HepG2 (cell line): Measurements from ENCODE around the gene CSK. TPM values are rescaled to one million over a fixed set of nuclear protein-coding genes. Genes with fewer than 3 reads are reported as not detected.

Experiments used
- CCDC6 ChIP-seq: sonication (generic); formaldehyde crosslinking; IDR thresholded peaks from 2 replicates; pipeline ENCODE4 v1.8.1; 2022; ENCODE audit warnings: mild to moderate bottlenecking, missing genetic modification reagents, moderate library complexity
- EED ChIP-seq: sonication (generic); formaldehyde crosslinking; IDR thresholded peaks from 2 replicates; pipeline ENCODE4 v1.5.0; 2020; ENCODE audit warnings: mild to moderate bottlenecking, missing genetic modification reagents
- FOSL1 ChIP-seq: sonication (generic); formaldehyde crosslinking; IDR thresholded peaks from 2 replicates; pipeline ENCODE4 v1.9.0; 2021; ENCODE audit warnings: missing genetic modification reagents, borderline replicate concordance
- KLF11 ChIP-seq: IDR thresholded peaks from 2 replicates; pipeline ENCODE4 v1.6.1; 2016; ENCODE audit warnings: missing compliant biosample characterization
- MIER2 ChIP-seq: IDR thresholded peaks from 2 replicates; pipeline ENCODE4 v1.6.1; 2016; ENCODE audit warnings: missing biosample characterization, missing genetic modification reagents
- MNT ChIP-seq: fragments of 450-650 bp; IDR thresholded peaks from 2 replicates; pipeline ENCODE4 v1.6.1; 2016
- NFE2L2 ChIP-seq: fragments of 150-350 bp; IDR thresholded peaks from 2 replicates; pipeline ENCODE4 v1.6.1; 2014; ENCODE audit warnings: low read length
- NONO ChIP-seq, 2 experiments: fragments of 450-650 bp in 1 of 2; sonication (generic) in 1 of 2; formaldehyde crosslinking in 1 of 2; IDR thresholded peaks in 1 of 2; conservative IDR thresholded peaks in 1 of 2; 2 replicates each; pipeline versions ENCODE4 v1.6.1 to v1.8.0; 2017 to 2022; ENCODE audit warnings: mild to moderate bottlenecking in 1 of 2, missing genetic modification reagents in 1 of 2, moderate library complexity in 1 of 2
- PAF1 ChIP-seq: IDR thresholded peaks from 2 replicates; pipeline ENCODE4 v1.6.1; 2016; ENCODE audit warnings: missing genetic modification reagents, missing compliant biosample characterization
- RAD21 ChIP-seq: fragments of 450-650 bp; formaldehyde crosslinking; IDR thresholded peaks from 2 replicates; pipeline ENCODE4 v1.5.0; 2020; ENCODE audit warnings: mild to moderate bottlenecking
- RBFOX2 ChIP-seq: fragments of 200-400 bp; formaldehyde crosslinking; IDR thresholded peaks from 2 replicates; pipeline ENCODE4 v1.6.1; 2017; ENCODE audit warnings: low read depth, mild to moderate bottlenecking, low read length
- SAP130 ChIP-seq: IDR thresholded peaks from 2 replicates; pipeline ENCODE4 v1.6.1; 2016; ENCODE audit warnings: low read depth
- TOPORS ChIP-seq: sonication (generic); formaldehyde crosslinking; IDR thresholded peaks from 2 replicates; pipeline ENCODE4 v1.8.0; 2023; ENCODE audit warnings: mild to moderate bottlenecking, missing genetic modification reagents
- U2AF1 ChIP-seq: fragments of 200-400 bp; formaldehyde crosslinking; optimal IDR thresholded peaks from 2 replicates; pipeline ENCODE3; 2017; ENCODE audit warnings: mild to moderate bottlenecking, low read depth, low read length
- USF2 ChIP-seq, 2 experiments: sonication (generic) in 1 of 2; formaldehyde crosslinking in 1 of 2; IDR thresholded peaks; 2 replicates each; pipeline versions ENCODE4 v1.5.1 to v1.6.1; 2011 to 2020; ENCODE audit warnings: borderline replicate concordance in 1 of 2, low read depth in 1 of 2, low read length in 1 of 2, mild to moderate bottlenecking in 1 of 2, missing genetic modification reagents in 1 of 2, moderate library complexity in 1 of 2
- ZEB1 ChIP-seq: IDR thresholded peaks from 2 replicates; pipeline ENCODE4 v1.6.1; 2012; ENCODE audit warnings: mild to moderate bottlenecking, low read depth, inconsistent platforms; ENCODE audit not compliant: insufficient replicate concordance
- ZNF501 ChIP-seq: sonication (generic); formaldehyde crosslinking; IDR thresholded peaks from 2 replicates; pipeline ENCODE4 v1.5.1; 2020; ENCODE audit warnings: mild to moderate bottlenecking, moderate library complexity, missing genetic modification reagents
- ZNF552 ChIP-seq: sonication (generic); formaldehyde crosslinking; IDR thresholded peaks from 2 replicates; pipeline ENCODE4 v1.9.0; 2022; ENCODE audit warnings: missing genetic modification reagents, mild to moderate bottlenecking, borderline replicate concordance
- polyA plus RNA-seq, 8 experiments: library from polyadenylated mRNA; depleted of rRNA in 3 of 8; stranded (reverse) in 7 of 8; unstranded in 1 of 8; fragments of >200 nt; fragmentation: Illumina TruSeq in 4 of 8; extraction: Trizol in 4 of 8; gene quantifications; 2 replicates each; pipeline versions ENCODE4 v1.2.1 to v1.2.3, GENCODE V29; 2011 to 2016; ENCODE audit warnings: low read depth in 4 of 8, missing spikeins in 1 of 8, mixed read lengths in 1 of 8; ENCODE audit not compliant: insufficient read depth in 1 of 8
- total RNA-seq, 5 experiments: library from RNA; depleted of rRNA; stranded (reverse); fragments of >200 nt; fragmentation: Illumina TruSeq; extraction: Trizol; gene quantifications; 2 replicates each; pipeline ENCODE4 v1.2.3, GENCODE V29; 2016; ENCODE audit warnings: low read depth in 1 of 5
- TF ChIP-seq, protein P1 (sequence below): sonication (generic); formaldehyde crosslinking; IDR thresholded peaks from 2 replicates; pipeline ENCODE4 v1.9.0; 2022; ENCODE audit warnings: missing genetic modification reagents, mild to moderate bottlenecking, borderline replicate concordance

Gene CSK
- total and polyA plus RNA-seq, 2 of the 13 experiments (the other 11 are each of a cell fraction or from before 2014, with no cell fraction given) = 12.5 to 21.3 TPM

DNA sequence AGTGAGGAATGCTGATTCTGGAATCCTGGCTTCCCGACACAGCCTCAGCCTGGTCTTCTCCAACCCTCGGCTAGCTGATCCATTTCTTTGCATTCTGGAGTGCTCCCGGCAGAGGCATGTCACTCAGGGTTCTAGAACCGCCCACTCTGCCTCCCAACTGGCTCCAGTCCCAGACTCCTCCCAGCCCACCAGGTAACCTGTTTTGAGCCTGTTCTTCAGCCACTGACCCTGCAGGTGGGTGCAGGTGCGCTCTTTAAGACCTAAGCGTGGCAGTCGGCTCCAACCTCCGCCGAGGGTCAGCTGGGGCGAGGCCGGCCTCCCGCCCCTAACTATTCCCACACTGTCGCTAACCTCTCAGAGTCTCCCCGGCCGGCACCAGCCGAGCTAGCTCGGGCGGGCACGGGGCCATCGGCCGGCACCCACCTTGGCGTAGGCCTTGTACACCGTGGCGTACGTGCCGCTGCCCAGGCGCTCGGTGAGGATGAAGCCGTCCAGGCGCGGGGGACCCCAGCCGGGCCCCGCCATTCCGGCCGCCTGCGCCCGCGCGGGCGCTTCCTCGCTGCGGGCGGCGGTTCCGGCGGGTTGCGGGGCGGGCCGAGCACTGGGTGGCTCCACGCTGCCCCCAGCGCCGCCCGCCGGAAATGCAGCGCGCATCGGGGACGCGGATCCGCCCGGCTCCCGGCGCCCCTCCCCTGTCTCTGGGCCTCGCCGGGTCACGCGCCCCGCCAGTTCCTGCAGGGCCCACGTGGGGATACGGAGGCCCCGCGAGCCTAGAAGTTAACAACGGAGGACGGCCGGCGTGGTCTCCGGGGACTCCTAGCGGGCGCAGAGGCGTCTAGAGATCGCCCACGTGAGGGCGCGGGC, 60.9 kb downstream of the CSK start, which contains the start of gene ULK3 (continued):
- TF ChIP-seq ZNF552 (CRISPR knock-in tag) = peak; percentile 79; the same call in 1 of the 2 replicates
- TF ChIP-seq CCDC6 = 0 out of 2 replicates have a peak, but pooled peaks have one; percentile 63
- peak; percentile 77 for TF ChIP-seq RAD21 (CRISPR knock-in tag)
- TF ChIP-seq EED (CRISPR knock-in tag) = no peak
- peak; percentile 79 for TF ChIP-seq SAP130
- no peak for TF ChIP-seq NONO (IDR thresholded peaks at IDR 0.05)
- TF ChIP-seq NONO (CRISPR knock-in tag; conservative IDR thresholded peaks at IDR 0.05) = no peak; the same call in 1 of the 2 replicates
- TF ChIP-seq RBFOX2 = peak; percentile 75
- 0 out of 2 replicates have a peak, but pooled peaks have one; percentile 14 for TF ChIP-seq MIER2 (CRISPR knock-in tag)
- TF ChIP-seq MNT = peak; percentile 61
- TF ChIP-seq TOPORS (CRISPR knock-in tag) = peak; percentile 82; the same call in 1 of the 2 replicates
- TF ChIP-seq KLF11 (CRISPR knock-in tag) = 0 out of 2 replicates have a peak, but pooled peaks have one; percentile 21
- TF ChIP-seq NFE2L2 = no peak
- TF ChIP-seq, protein P1, sequence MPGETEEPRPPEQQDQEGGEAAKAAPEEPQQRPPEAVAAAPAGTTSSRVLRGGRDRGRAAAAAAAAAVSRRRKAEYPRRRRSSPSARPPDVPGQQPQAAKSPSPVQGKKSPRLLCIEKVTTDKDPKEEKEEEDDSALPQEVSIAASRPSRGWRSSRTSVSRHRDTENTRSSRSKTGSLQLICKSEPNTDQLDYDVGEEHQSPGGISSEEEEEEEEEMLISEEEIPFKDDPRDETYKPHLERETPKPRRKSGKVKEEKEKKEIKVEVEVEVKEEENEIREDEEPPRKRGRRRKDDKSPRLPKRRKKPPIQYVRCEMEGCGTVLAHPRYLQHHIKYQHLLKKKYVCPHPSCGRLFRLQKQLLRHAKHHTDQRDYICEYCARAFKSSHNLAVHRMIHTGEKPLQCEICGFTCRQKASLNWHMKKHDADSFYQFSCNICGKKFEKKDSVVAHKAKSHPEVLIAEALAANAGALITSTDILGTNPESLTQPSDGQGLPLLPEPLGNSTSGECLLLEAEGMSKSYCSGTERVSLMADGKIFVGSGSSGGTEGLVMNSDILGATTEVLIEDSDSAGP (CRISPR knock-in tag) = peak; percentile 42; the same call in 1 of the 2 replicates
- TF ChIP-seq ZNF501 (CRISPR knock-in tag) = peak; percentile 66; the same call in 1 of the 2 replicates
- no peak for TF ChIP-seq FOSL1 (CRISPR knock-in tag)
- TF ChIP-seq U2AF1 = no peak
- TF ChIP-seq PAF1 (CRISPR knock-in tag) = no peak
- TF ChIP-seq USF2 (IDR thresholded peaks at IDR 0.05; ENCODE audit: low read depth, low read length) = peak; percentile 55; the same call in 1 of the 2 replicates
- peak; percentile 57; the same call in 1 of the 2 replicates for TF ChIP-seq USF2 (CRISPR knock-in tag; IDR thresholded peaks at IDR 0.05; ENCODE audit: borderline replicate concordance)
- peak; percentile 97 for TF ChIP-seq ZEB1
